Activated T-cell treated with anti-CD3 and anti-CD28 coated beads for 4 hours (primary cell): ENCODE measurements around the gene SLC29A3.
"Not testable (repeated sequence)": the region's sequence is repeated elsewhere in the genome, so short reads cannot be mapped to it uniquely, and the experiment has no call there.

Experiments used
- DNase-seq: peaks from one replicate; pipeline ENCODE4 v3.0.0-alpha.2; 2020

The SLC29A3 gene

GRCh38 chr10:71348850-71349249, 29.8 kb downstream of the SLC29A3 start:
- DNase-seq: no peak

- DNase-seq: no peak
Observed at GRCh38 chr10:71349406-71349805, 30.3 kb downstream of the SLC29A3 start.

- no peak for DNase-seq
Observed at GRCh38 chr10:71351087-71351486, 32.0 kb downstream of the SLC29A3 start.

- DNase-seq: no peak
Observed at GRCh38 chr10:71351628-71352319, 32.7 kb downstream of the SLC29A3 start.

- DNase-seq: no peak
Observed at GRCh38 chr10:71353639-71354038, 34.6 kb downstream of the SLC29A3 start.

- no peak for DNase-seq
Observed at GRCh38 chr10:71354776-71355175, 35.7 kb downstream of the SLC29A3 start.

GRCh38 chr10:71355886-71356285, 36.8 kb downstream of the SLC29A3 start:
- no peak for DNase-seq

- DNase-seq: no peak
Observed at GRCh38 chr10:71357792-71358265, 38.8 kb downstream of the SLC29A3 start.

GRCh38 chr10:71358277-71358676, 39.2 kb downstream of the SLC29A3 start:
- no peak for DNase-seq

GRCh38 chr10:71358906-71359305, 39.8 kb downstream of the SLC29A3 start:
- not testable (repeated sequence) for DNase-seq

GRCh38 chr10:71359364-71360046, 40.4 kb downstream of the SLC29A3 start:
- DNase-seq: no peak

- DNase-seq: no peak
Observed at GRCh38 chr10:71360735-71361134, 41.7 kb downstream of the SLC29A3 start.

- no peak for DNase-seq
Observed at GRCh38 chr10:71361581-71361980, 42.5 kb downstream of the SLC29A3 start.

GRCh38 chr10:71362141-71362540, 43.1 kb downstream of the SLC29A3 start:
- DNase-seq: no peak

- no peak for DNase-seq
Observed at GRCh38 chr10:71363936-71364335, 44.9 kb downstream of the SLC29A3 start.

- no peak for DNase-seq
Observed at GRCh38 chr10:71365366-71365765, 46.3 kb downstream of the SLC29A3 start.

- DNase-seq: no peak
Observed at GRCh38 chr10:71366690-71367089, 47.6 kb downstream of the SLC29A3 start.

GRCh38 chr10:71367271-71367670, 48.2 kb downstream of the SLC29A3 start:
- no peak for DNase-seq

- DNase-seq: no peak
Observed at GRCh38 chr10:71368176-71368575, 49.1 kb downstream of the SLC29A3 start.

- no peak for DNase-seq
Observed at GRCh38 chr10:71368643-71369042, 49.6 kb downstream of the SLC29A3 start.

GRCh38 chr10:71369602-71370001, 50.5 kb downstream of the SLC29A3 start:
- DNase-seq: no peak

- DNase-seq: no peak
Observed at GRCh38 chr10:71370031-71370430, 51.0 kb downstream of the SLC29A3 start.

GRCh38 chr10:71371750-71372166, 52.7 kb downstream of the SLC29A3 start:
- DNase-seq: no peak

GRCh38 chr10:71372882-71373495, 53.9 kb downstream of the SLC29A3 start:
- DNase-seq: no peak
